ENCODE results near the gene MEIOB.
"Not testable (repeated sequence)": the region's sequence is repeated elsewhere in the genome, so short reads cannot be mapped to it uniquely, and the experiment has no call there.

MEIOB gene

GRCh38 chr16:1906846-1907165 is 34.8 kb upstream of the MEIOB start:
- no peak for DNase-seq (ENCODE audit: low spot score)

- DNase-seq (ENCODE audit: low spot score): no peak
These were observed 34.3 kb upstream of the MEIOB start for GRCh38 chr16:1906055-1906845.

DNA sequence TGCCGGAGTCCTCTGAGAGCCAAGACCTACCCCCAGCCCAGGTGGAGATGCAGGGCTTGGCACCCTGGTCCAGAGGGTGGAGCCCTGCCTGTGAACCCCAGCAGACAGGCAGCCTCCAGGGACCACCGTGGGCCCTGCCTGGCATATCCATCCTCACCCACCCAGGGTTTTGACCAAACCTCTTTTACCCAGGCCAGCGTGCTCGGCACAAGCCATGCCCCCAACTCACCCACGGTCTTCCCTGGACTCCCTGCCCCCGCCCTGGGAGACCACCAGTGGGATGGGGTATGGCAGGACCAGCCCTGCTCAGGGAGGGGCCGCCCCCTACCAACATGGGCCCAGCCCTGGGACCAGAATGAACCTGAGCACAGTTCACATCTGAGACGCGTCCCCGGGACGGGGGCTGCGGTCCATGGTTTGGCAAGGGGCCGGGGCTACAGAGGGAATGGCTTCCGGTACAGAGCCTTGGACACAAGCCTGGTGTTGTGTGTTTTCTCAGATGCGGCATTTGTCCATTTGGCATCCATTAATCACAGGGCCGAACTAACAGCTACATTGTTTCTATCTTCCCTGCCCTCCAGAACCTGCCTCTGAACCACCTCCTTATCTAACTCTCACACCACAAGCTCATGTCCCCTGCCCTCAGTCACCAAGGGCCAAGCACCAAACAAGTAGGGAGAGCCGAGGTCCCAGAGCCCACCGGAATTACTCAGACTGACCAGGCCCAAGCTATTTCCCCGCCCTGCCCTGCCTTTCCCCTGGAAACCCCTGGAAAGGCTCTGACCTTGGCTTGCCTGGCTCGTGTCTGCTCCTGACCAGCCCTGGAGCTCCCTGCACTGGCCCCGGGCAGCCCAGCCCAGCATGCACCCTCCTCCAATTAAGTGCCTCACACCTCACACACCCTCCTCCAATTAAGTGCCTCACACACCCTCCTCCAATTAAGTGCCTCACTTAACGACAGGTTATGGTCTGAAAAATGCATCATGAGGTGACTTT is 32.2 kb upstream of the MEIOB start:
- DNase-seq (ENCODE audit: low spot score): no peak

DNA sequence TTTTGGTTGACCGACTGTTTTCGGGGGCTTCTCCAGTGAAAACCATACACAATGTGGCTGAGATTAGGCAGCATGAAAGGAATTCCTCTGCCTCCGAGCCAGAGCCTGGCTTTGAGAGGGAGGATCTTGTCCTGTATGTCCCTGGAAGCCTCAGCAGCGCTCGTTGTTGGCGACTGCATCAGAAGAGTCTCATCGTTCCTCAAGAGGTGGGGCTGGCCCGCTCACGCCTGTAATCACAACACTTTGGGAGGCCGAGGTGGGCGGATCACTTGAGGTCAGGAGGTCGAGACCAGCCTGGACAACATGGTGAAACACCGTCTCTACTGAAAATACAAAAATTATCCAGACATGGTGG is 31.2 kb upstream of the MEIOB start:
- no peak for DNase-seq (ENCODE audit: low spot score)

GRCh38 chr16:1902547-1903219 is 30.7 kb upstream of the MEIOB start:
- no peak for DNase-seq (ENCODE audit: low spot score)

GRCh38 chr16:1900452-1900774 is 28.4 kb upstream of the MEIOB start:
- no peak for DNase-seq (ENCODE audit: low spot score)

DNA sequence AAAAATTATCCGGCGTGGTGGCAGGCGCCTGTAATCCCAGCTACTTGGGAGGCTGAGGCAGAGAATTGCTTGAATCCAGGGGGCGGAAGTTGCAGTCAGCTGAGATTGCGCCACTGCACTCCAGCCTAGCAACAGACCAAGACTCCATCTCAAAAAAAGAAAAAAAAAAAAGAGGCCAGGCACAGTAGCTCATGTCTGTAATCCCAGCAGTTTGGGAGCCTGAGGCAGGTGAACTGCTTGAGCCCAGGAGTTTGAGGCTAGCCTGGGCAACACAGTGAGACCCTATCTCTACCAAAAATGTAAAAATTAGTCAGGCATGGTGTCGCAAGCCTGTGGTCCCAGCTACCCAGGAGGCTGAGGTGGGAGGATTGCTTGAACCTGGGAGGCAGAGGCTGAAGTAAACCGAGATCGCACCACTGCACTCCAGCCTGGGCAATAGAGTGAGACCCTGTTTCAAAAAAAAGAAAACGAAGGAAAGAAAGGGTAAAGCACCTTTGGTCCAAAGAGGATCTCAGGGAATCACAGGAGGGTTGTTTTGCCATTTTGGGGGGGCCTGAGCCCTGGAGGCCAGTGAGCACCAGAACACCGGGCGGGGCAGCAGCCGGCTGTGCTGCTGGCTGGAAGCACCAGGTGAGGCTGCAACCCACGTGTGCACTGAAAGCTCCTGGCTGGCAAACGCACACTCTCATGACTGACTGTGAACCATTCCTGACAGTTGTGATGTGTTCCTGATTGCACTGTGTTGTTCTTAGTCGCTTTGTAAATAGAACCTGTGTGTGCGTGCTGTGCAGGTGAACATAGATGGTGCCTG is 27.9 kb upstream of the MEIOB start:
- no peak for DNase-seq (ENCODE audit: low spot score)

DNA sequence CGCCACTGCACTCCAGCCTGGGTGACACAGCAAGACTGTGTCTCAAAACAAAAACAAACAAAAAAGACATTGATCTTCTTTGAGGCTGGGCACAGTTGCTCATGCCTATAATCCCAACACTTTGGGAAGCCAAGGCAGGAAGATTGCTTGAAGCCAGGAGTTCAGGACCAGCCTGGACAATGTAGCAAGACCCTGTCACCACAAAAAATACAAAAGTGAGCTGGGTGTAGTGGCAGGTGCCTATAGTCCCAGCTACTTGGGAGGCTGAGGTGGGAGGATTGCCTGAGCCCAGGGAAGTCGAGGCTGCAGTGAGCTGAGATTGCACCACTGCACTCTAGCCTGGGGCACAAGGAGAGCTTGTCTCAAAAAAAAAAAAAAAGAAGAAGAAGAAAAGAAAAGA is 25.7 kb upstream of the MEIOB start:
- DNase-seq (ENCODE audit: low spot score): not testable (repeated sequence)

GRCh38 chr16:1895949-1896675 is 24.1 kb upstream of the MEIOB start:
- no peak for DNase-seq (ENCODE audit: low spot score)

DNA sequence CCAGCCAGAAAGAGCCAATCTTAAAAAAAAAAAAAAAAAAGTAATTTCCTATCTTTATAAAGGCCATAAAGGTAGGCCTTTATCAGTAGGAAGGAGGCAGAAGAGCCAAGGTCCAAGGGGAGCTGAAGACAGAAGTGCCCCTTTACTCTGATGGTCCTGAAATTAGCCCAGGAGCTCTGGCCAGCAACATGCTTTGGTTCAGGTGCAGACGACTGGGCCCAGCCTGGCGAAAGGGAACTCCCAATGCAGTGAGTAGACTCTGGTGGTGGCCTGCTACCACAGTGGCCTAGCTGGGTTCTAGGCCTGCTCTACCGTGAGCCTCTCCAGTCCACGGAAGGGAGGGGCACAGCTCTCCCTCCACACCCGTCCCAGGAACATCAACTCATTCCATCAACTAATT is 23.1 kb upstream of the MEIOB start:
- no peak for DNase-seq (ENCODE audit: low spot score)

- no peak for DNase-seq (ENCODE audit: low spot score)
These were observed 18.7 kb upstream of the MEIOB start for GRCh38 chr16:1890708-1891050.

DNA sequence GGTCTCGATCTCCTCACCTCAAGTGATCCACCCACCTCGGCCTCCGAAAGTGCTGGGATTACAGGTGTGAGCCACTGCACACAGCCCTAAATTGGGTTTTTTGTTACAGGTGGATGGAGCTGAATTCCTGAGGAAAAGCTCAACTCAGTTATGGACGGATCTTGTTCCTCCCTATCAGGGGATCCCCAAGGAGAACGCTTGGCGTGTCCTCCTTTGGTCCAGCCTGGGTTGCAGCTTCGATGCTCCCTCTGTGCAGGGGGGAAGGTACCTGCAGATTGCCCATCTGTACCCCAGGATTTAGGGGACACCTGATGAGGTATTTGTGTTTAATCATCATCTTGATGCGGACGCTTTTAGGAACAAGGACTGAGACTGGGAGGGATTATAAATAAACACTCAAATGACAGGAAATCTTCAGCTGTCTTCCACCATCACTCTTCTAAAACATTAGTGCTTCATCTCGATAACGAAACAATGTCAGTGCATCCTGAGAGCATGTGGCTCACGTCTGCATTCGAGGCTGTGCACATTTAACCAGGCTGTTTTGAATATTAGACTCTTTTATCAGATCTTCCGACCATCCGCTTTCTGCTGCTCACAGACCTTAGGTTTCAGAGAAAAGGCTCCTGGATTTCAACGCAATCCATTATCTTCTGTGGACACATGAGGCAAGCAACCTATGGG is 18.2 kb upstream of the MEIOB start:
- no peak for DNase-seq (ENCODE audit: low spot score)

DNA sequence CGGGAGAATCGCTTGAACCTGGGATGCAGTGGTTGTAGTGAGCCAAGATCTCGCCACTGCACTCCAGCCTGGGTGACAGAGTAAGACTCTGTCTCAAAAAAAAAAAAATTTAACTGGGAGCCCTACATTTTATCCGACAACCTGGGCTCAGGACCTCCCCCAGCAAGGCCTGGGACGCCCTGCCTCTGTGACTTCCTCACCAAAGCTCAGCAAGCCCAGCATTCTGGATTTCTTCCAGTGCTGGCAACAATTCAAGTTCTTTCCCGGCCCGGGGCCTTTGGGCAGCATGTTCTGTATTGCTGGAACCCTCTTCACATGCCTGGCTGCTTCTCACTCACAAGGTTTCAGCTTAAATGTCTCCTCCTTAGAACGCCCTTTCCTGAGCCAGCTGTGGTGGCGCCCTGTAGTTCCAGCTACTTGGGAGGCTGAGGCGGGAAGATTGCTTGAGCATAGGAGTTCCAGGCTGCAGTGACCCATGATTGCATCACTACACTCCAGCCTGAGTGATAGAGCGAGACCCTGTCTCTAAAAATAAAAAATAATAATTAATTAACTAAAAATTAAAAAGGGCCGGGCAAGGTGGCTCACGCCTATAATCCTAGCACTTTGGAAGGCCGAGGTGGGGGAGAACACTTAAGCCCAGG is 15.9 kb upstream of the MEIOB start:
- no peak for DNase-seq (ENCODE audit: low spot score)

GRCh38 chr16:1884889-1885288 is 12.9 kb upstream of the MEIOB start:
- DNase-seq (ENCODE audit: low spot score): no peak

GRCh38 chr16:1884155-1884760 is 12.3 kb upstream of the MEIOB start:
- DNase-seq (ENCODE audit: low spot score): no peak

DNA sequence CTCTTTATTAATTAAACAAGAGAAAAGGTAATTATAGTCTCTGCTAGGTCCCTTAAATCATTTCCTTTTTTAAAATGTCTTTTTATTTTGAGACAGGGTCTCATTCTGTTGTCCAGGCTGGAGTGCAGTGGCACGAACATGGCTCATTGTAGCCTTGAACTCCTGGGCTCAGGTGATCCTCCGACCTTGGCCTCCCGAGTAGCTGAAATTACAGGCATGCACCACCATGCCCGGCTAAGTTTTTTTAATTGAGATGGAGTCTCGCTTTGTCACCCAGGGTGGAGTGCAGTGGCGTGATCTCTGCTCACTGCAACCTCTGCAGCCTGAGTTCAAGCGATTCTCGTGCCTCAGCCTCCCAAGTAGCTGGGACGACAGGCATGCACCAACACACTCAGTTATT is 9.2 kb upstream of the MEIOB start:
- DNase-seq (ENCODE audit: low spot score): not testable (repeated sequence)

DNA sequence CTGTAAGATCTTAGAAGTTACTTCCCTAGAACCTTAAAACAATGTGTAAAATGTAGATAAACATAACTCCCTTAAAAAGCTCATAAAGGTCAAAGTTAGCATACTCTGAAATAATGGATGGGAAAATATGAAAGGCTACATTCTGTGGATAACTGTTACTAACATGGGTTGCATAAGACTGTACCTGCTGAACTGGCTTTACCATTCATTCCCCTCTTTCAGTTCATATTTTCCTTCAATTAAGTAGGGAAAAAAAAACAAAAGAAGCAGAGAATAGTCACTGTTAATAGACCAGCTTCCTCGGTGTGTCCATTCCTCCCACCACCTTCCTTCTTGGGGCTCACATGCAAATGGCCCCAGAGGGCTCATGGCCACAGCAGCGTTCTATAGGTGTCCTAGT is 7.5 kb upstream of the MEIOB start:
- DNase-seq (ENCODE audit: low spot score): no peak

DNA sequence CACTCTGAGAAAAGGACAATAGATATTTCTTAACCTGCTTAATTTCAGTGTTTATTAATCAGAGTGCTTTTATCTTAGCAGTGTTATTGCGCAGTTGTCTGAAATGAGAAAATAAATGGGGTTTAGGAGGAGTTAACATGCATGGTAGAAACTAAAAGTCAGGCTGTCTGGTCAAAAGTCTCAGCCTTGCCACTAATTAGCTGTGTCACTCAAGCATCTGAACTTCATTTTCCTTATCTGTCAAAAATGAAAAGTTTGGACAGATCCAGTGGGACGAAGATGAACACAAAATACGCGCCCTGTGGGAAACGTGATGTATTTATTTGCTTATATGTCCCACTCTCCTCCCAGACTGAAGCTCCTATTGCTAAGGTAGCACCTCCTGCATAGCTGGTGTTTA is 6.3 kb upstream of the MEIOB start:
- no peak for DNase-seq (ENCODE audit: low spot score)

- DNase-seq (ENCODE audit: low spot score): no peak
These were observed 5.8 kb upstream of the MEIOB start for GRCh38 chr16:1877804-1878203.

GRCh38 chr16:1877089-1877488 is 5.1 kb upstream of the MEIOB start:
- no peak for DNase-seq (ENCODE audit: low spot score)
